NOMO-1 treated with dmso at 0.1 percent for 144 hours (cell line): Measurements from ENCODE around the gene EME1.
"Not testable (repeated sequence)": the region's sequence is repeated elsewhere in the genome, so short reads cannot be mapped to it uniquely, and the experiment has no call there.

Source experiments
- DNase-seq: peaks from one replicate; lab custom pipeline; 2025; ENCODE audit not compliant: unreplicated experiment; lab: John Stamatoyannopoulos, UW

The EME1 gene

GRCh38 chr17:50388728-50389127 is 15.7 kb downstream of the EME1 start:
- DNase-seq = no peak

GRCh38 chr17:50389534-50389933 is 16.5 kb downstream of the EME1 start:
- no peak for DNase-seq

- DNase-seq = no peak
Measured at GRCh38 chr17:50392621-50393020, 19.6 kb downstream of the EME1 start.

GRCh38 chr17:50393700-50394099 is 20.7 kb downstream of the EME1 start:
- no peak for DNase-seq

- no peak for DNase-seq
Measured at GRCh38 chr17:50394711-50395110, 21.7 kb downstream of the EME1 start.

- DNase-seq = no peak
Measured at GRCh38 chr17:50396261-50397110, 23.5 kb downstream of the EME1 start.

GRCh38 chr17:50397111-50397918 is 24.3 kb downstream of the EME1 start, which contains the start of gene LRRC59:
Gene LRRC59 (minus strand): TSS chr17:50397523. CDS start chr17:50397317, 206 bp downstream.
- peak; percentile 69 for DNase-seq

GRCh38 chr17:50397919-50398285 is 24.9 kb downstream of the EME1 start:
- no peak for DNase-seq

- DNase-seq = not testable (repeated sequence)
Measured at GRCh38 chr17:50398672-50399071, 25.6 kb downstream of the EME1 start.

- not testable (repeated sequence) for DNase-seq
Measured at GRCh38 chr17:50399591-50399990, 26.6 kb downstream of the EME1 start.

GRCh38 chr17:50405351-50405750 is 32.3 kb downstream of the EME1 start:
- not testable (repeated sequence) for DNase-seq

- DNase-seq = no peak
Measured at GRCh38 chr17:50406578-50406977, 33.5 kb downstream of the EME1 start.

GRCh38 chr17:50407921-50408320 is 34.9 kb downstream of the EME1 start:
- DNase-seq = no peak

- DNase-seq = no peak
Measured at GRCh38 chr17:50412188-50412732, 39.2 kb downstream of the EME1 start.

GRCh38 chr17:50414808-50415207 is 41.8 kb downstream of the EME1 start:
- DNase-seq = no peak

GRCh38 chr17:50419577-50419976 is 46.5 kb downstream of the EME1 start:
- not testable (repeated sequence) for DNase-seq

- DNase-seq = peak; percentile 34
Measured at GRCh38 chr17:50420419-50421112, 47.5 kb downstream of the EME1 start.

GRCh38 chr17:50421308-50422051 is 48.5 kb downstream of the EME1 start:
- DNase-seq = no peak

- DNase-seq = no peak
Measured at GRCh38 chr17:50422738-50423137, 49.7 kb downstream of the EME1 start.

- DNase-seq = peak; percentile 61
Measured at GRCh38 chr17:50423553-50424159, 50.6 kb downstream of the EME1 start.
